Thyroid gland (tissue), 4 donors: ENCODE data around the gene NEUROG3. TPM values are rescaled to one million over a fixed set of nuclear protein-coding genes. Genes with fewer than 3 reads are reported as not detected.

ENCODE experiments used
- DNase-seq, 2 donors: peaks; one replicate each; pipeline ENCODE4 v3.0.0-alpha.2; 2019
- H3K27ac ChIP-seq, 3 donors: fragments of 200-600 bp; sonication (generic); 1 replicate in 2 of 3; 2 replicates in 1 of 3; pipeline ENCODE4 v1.5.1; 2016 to 2019; ENCODE audit warnings: mild to moderate bottlenecking in 1 of 3, moderate library complexity in 1 of 3
- H3K27me3 ChIP-seq: fragments of 200-600 bp; sonication (generic); one replicate; pipeline ENCODE4 v1.5.1; 2019
- H3K36me3 ChIP-seq, 2 donors: fragments of 200-600 bp; sonication (generic); one replicate each; pipeline ENCODE4 v1.5.1; 2016 to 2019
- H3K4me1 ChIP-seq, 2 donors: fragments of 200-600 bp; sonication (generic); one replicate each; pipeline ENCODE4 v1.5.1; 2017 to 2019
- H3K4me3 ChIP-seq, 3 donors: fragments of 200-600 bp; sonication (generic); replicated peaks in 1 of 3; 1 replicate in 2 of 3; 2 replicates in 1 of 3; pipeline ENCODE4 v1.5.1; 2016; ENCODE audit warnings: mild to moderate bottlenecking in 1 of 3
- H3K9me3 ChIP-seq: fragments of 200-600 bp; sonication (generic); one replicate; pipeline ENCODE4 v1.5.1; 2017
- CTCF ChIP-seq, 6 experiments: fragments of 200-600 bp in 3 of 6; fragments of 450-650 bp in 3 of 6; sonication (generic) in 3 of 6; IDR thresholded peaks; one replicate each; pipeline ENCODE4 v1.5.1; 2016 to 2019; ENCODE audit warnings: antibody characterized with exemption in 6 of 6, mild to moderate bottlenecking in 2 of 6, inconsistent platforms in 1 of 6, moderate library complexity in 1 of 6
- POLR2A ChIP-seq, 2 donors: fragments of 450-650 bp; IDR thresholded peaks; one replicate each; pipeline ENCODE4 v1.6.1; 2017; ENCODE audit warnings: antibody characterized with exemption in 2 of 2, mild to moderate bottlenecking in 2 of 2, moderate library complexity in 1 of 2
- WGBS, 2 donors: methylation state at CpG; one replicate each; pipeline ENCODE4 v1.1.5; 2017; 5-methylcytosine and 5-hydroxymethylcytosine counted together
- intact Hi-C: fragments of 100-400 bp; cut with DNase I; formaldehyde crosslinking; loops from one replicate; pipeline ENCODE4 v1.15.1; 2023
- total RNA-seq, 4 donors: library from RNA; depleted of rRNA; stranded (reverse); fragments of >200 nt; gene quantifications; one replicate each; pipeline ENCODE4 v1.2.3, GENCODE V29; 2016

Gene NEUROG3
- total RNA-seq, 4 donors from 2014 or later: 1.9 TPM; not detected in 3

- Histone ChIP-seq H3K9me3 (no peaks in the 10 kb centered on the region), H3K36me3 (no peaks in the 10 kb centered on the region), H3K4me1 (no peaks in the 10 kb centered on the region), H3K4me3 (no peak overlapping the region), H3K27ac (no peak overlapping the region), H3K27me3 (no peaks in the 10 kb centered on the region)
- no peak for DNase-seq
- intact Hi-C loops: no loop called here
- WGBS, 2 donors: 43 to 53% methylated on average over 4 to 5 of the region's 6 CpGs
- no peak for TF ChIP-seq CTCF (IDR thresholded peaks at IDR 0.05)
- no peak for TF ChIP-seq POLR2A (IDR thresholded peaks at IDR 0.05)
These were observed 18.6 kb downstream of the NEUROG3 start for GRCh38 chr10:69554611-69555010.

- no peak for TF ChIP-seq POLR2A (IDR thresholded peaks at IDR 0.05)
- TF ChIP-seq CTCF (IDR thresholded peaks at IDR 0.05): no peak
- 75 to 89% methylated on average over 4 of the region's 4 CpGs for WGBS, 2 donors
These were observed 19.9 kb downstream of the NEUROG3 start for GRCh38 chr10:69553328-69553727.

GRCh38 chr10:69552268-69552667 is 21.0 kb downstream of the NEUROG3 start:
- no peak overlapping the region for H3K4me3 ChIP-seq
- no peaks in the 10 kb centered on the region for H3K36me3 ChIP-seq
- DNase-seq: no peak
- H3K9me3 ChIP-seq: no peaks in the 10 kb centered on the region
- TF ChIP-seq POLR2A (IDR thresholded peaks at IDR 0.05): no peak
- TF ChIP-seq CTCF (IDR thresholded peaks at IDR 0.05): no peak
- H3K27me3 ChIP-seq: no peaks in the 10 kb centered on the region
- H3K4me1 ChIP-seq: no peaks in the 10 kb centered on the region
- intact Hi-C loops: no loop called here
- 14 to 22% methylated on average over 1 of the region's 1 CpG for WGBS, 2 donors
- H3K27ac ChIP-seq: no peak overlapping the region

More at GRCh38 chr10:69553328-69553727, 19.9 kb downstream of the NEUROG3 start:
- H3K4me3 ChIP-seq: no peak overlapping the region
- no peaks in the 10 kb centered on the region for H3K27me3 ChIP-seq
- H3K36me3 ChIP-seq: no peaks in the 10 kb centered on the region
- H3K9me3 ChIP-seq: no peaks in the 10 kb centered on the region
- no peak for DNase-seq
- no peak overlapping the region for H3K27ac ChIP-seq
- no peaks in the 10 kb centered on the region for H3K4me1 ChIP-seq
- intact Hi-C loops: no loop called here

GRCh38 chr10:69549959-69550358 is 23.3 kb downstream of the NEUROG3 start:
- no peaks in the 10 kb centered on the region for H3K4me1 ChIP-seq
- H3K9me3 ChIP-seq: no peaks in the 10 kb centered on the region
- intact Hi-C loops: no loop called here
- H3K36me3 ChIP-seq: no peaks in the 10 kb centered on the region
- TF ChIP-seq POLR2A (IDR thresholded peaks at IDR 0.05) (no peak), CTCF (IDR thresholded peaks at IDR 0.05) (no peak)
- DNase-seq: no peak
- no peak overlapping the region for H3K27ac ChIP-seq
- no peaks in the 10 kb centered on the region for H3K27me3 ChIP-seq
- H3K4me3 ChIP-seq: no peak overlapping the region

GRCh38 chr10:69541463-69541862 is 31.8 kb downstream of the NEUROG3 start:
- no peak for DNase-seq
- no peaks in the 10 kb centered on the region for H3K9me3 ChIP-seq
- no peak overlapping the region for H3K27ac ChIP-seq
- H3K4me3 ChIP-seq: no peak overlapping the region
- H3K36me3 ChIP-seq: no peaks in the 10 kb centered on the region
- WGBS, 2 donors: 73 to 100% methylated on average over 2 of the region's 2 CpGs
- H3K4me1 ChIP-seq: no peaks in the 10 kb centered on the region
- no peaks in the 10 kb centered on the region for H3K27me3 ChIP-seq
- TF ChIP-seq POLR2A (IDR thresholded peaks at IDR 0.05) (no peak), CTCF (IDR thresholded peaks at IDR 0.05) (no peak)
- intact Hi-C loops: no loop called here
